HG03460 (cell line): Measurements from ENCODE around the gene GDPD3.

Source experiments
- ATAC-seq: cut with Tn5 transposase; IDR thresholded peaks from one replicate; pipeline ENCODE4 v1.9.1; 2021; ENCODE audit not compliant: unreplicated experiment

Gene GDPD3

DNA sequence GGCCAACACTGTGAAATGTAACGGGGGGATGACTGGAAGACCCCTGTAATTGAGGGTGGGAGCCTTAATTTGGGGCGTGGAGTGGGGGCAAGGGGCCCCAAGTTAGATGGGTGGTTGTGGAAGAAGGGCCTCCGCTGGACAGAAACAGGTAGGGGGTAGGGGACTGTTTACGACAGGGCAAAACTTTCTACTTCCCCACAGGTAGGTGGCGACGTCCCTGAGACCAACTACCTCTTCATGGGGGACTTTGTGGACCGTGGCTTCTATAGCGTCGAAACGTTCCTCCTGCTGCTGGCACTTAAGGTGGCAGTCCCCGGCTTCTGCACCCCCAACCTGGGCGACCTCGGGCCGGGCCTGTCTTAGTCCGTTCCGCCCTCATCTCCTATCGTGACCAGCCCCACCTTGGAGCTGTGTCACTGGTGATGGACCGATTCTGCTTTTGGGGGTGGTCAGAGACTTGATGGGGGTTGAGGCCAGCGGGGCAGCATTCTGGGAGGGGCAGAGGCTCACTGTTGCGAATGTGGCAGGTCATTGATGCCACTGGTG lies 30.7 kb downstream of the GDPD3 start:
- ATAC-seq = no peak

DNA sequence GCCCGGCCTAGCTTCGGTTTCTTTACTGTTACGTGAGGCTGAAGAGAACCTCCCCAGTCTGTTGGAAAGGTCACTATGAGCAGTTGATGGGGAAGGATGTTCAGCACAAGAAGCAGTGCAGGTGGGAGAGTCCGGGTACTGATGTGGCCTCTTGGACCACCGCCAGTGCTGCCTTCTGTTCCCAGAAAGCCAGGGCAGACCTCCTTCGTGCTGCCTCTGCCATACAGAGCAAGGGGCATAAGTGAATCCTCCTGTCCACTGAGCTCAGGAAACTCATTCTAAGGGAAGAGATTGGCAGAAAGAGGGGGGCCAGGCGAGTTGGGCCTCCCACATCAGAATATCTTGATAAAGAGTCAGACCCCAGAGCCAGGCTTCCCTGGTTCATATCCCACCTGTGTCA lies 33.9 kb downstream of the GDPD3 start:
- no peak for ATAC-seq

DNA sequence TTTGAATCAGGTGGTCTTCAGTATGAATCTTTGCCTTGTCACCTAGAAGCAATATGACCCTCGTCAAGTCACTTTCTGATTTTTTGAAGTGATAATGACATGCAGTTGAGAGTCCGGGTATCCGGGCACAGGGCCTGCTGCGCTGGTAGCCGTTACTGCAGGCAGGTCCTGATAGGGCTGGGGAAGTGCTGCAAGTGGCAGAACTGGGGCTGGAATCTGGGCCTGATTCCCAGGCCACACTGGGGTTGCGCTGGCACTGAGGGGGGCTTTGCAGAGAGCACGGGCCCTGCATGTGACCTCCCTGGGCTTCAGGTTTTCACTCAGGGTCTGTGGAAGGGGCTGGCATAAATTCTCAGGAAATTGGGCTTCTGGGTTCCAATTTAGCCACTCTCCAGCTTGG lies 34.6 kb downstream of the GDPD3 start:
- no peak for ATAC-seq

DNA sequence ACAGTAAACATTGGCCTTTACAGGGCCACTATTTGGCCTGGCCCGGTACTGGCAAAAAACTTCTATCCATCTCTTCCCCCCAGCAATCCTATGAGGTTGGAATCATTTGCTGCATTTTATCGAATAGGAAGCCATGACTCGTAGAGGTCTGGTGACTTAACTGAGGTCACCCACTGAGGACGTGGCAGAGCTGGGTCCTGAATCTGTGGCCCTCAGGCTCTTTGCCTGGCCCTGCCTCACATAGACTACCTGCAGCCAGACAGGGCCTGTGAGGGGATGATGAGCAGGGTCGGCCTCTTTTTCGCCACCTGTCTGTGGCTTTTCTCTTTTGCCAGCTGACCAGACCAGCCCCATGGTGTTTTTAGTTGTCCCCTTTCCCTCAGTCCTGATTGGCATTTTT lies 35.7 kb downstream of the GDPD3 start:
- ATAC-seq = no peak

DNA sequence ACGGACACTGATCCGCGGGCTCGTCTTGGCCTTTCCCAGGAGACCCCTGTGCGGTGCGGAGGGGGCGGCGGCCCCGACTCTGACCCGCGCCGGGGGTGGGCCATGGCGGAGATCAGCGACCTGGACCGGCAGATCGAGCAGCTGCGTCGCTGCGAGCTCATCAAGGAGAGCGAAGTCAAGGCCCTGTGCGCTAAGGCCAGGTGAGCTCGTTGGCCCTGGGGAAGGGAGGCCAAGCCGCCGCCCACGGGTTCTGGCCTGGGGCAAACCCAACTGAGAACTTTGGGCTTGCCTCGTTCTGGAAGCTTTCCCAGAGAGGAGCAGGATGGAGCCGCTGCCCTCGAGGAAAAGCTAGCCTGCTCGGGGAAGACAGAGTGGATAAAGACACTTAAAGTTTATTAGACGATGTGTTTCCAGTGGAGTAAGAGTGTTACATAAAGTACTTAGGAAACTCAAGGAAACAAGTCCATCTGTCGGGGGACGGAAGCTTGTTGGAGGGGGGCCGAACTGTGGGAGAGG lies 37.0 kb downstream of the GDPD3 start:
- peak; percentile 23 for ATAC-seq

DNA sequence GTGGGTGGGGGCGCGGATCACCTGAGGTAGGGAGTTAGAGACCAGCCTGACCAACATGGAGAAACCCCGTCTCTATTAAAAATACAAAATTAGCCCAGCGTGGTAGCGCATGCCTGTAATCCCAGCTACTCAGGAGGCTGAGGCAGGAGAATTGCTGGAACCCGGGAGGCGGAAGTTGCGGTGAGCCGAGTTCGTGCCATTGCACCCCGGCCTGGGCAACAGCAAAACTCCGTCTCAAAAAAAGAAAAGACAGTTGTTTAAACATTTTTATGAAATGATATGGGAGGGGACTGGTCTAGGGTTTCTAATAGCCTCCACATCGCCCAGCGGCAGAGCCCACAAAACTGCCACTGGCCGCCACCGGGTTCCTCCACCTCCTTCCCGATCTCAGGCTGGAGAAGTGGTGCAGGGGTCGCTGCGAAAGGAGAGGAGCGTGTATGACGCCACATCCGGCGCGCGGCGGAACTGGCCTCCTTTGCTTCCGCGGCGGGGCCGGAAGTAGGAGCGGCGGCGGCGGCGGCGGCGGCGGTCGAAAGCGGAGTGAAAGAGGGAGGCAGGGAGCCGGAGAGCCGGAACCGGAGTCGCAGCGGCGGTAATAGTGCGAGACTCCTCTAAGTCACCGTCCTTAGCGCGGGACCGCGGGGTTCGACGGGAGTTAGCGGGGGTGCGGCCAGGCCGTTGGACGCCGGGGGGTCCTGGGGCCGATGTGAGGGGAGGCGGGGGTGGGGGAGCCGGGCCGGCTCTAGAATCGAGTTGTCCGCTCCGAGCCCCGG lies 37.6 kb downstream of the GDPD3 start, which contains the start of gene PPP4C:
TSS of gene PPP4C (plus strand) at position 492 of the 773 bp plus-strand sequence. CDS start 384 bp downstream, outside the sequence.
- peak; percentile 64 for ATAC-seq

DNA sequence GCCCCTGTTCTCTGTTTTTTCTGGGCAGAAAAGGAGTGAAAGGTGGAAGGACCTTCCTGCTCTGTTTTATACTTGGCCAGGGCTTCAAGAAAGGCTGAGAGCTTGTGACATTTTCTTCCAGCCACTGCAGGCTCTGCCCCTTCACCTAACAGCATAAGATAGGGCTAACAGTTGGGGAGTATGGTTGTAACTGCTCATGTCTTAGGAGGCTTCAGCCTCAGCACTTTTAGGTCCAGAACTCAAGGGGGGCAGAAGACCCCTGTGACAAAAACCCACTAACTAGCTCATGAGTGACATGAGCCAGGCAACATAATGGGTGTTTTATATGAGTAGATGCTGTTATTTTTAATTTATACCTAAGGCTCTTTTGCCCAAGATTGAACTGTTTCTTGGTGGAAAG lies 42.8 kb downstream of the GDPD3 start:
- ATAC-seq = no peak

DNA sequence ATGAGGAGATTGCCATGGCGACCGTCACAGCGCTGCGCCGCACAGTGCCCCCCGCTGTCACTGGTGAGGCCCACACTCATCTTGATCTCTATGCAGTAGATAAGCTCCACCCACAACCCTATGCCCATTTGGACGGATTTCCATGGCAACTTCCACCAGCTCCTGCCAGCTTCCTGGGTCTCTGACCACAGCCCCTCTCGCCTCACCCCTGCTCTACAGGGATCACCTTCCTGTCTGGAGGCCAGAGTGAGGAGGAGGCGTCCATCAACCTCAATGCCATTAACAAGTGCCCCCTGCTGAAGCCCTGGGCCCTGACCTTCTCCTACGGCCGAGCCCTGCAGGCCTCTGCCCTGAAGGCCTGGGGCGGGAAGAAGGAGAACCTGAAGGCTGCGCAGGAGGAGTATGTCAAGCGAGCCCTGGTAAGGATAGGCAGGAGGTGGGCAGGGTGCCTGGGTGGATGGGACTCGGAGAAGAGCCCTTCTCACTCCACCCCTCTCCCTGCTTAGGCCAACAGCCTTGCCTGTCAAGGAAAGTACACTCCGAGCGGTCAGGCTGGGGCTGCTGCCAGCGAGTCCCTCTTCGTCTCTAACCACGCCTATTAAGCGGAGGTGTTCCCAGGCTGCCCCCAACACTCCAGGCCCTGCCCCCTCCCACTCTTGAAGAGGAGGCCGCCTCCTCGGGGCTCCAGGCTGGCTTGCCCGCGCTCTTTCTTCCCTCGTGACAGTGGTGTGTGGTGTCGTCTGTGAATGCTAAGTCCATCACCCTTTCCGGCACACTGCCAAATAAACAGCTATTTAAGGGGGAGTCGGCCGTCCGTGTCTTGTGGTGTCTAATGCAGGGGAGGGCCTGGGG lies 43.5 kb downstream of the GDPD3 start:
- ATAC-seq = no peak

DNA sequence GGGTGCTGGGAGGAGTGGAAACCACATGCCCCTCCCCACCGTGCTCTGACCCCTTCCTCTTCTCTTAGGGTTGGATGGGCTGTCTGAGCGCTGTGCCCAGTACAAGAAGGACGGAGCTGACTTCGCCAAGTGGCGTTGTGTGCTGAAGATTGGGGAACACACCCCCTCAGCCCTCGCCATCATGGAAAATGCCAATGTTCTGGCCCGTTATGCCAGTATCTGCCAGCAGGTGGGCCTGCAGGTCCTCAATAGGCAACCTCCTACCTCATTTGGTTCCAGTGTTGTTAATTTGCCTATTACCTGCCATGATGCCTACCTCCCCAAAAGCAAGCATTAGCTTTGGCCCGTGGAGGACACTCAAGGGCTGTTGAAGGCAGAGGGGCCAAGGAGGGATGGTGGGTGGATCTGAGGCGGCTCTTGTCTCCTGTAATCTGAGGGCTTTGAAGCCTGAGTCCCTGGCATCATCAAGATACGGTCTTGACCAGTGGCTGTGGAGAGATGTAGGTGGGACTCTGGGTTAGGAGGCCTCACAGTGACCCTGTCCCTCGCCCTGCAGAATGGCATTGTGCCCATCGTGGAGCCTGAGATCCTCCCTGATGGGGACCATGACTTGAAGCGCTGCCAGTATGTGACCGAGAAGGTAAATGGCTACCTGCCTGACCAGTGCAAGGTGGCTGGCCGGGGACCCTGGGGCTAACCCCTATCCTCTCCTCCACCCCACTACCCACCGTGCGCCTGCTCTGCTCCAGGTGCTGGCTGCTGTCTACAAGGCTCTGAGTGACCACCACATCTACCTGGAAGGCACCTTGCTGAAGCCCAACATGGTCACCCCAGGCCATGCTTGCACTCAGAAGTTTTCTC lies 44.4 kb downstream of the GDPD3 start:
- no peak for ATAC-seq

DNA sequence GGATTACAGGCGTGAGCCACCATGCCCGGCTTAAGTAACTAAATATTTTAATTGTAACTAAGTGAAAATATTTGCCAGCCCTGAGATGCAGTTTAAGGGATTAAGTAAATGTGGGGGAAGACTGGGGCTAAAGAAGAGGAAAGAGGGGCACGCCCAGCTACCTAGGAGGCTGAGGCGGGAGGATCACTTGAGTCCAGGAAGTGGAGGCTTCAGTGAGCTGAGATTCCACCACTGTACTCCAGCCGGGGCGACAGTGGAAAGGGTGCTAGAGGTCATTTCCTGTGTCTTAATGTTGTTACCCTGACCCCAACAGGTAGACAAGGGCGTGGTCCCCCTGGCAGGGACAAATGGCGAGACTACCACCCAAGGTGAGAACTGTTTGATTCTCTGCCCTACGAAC lies 45.0 kb downstream of the GDPD3 start:
- ATAC-seq = no peak

DNA sequence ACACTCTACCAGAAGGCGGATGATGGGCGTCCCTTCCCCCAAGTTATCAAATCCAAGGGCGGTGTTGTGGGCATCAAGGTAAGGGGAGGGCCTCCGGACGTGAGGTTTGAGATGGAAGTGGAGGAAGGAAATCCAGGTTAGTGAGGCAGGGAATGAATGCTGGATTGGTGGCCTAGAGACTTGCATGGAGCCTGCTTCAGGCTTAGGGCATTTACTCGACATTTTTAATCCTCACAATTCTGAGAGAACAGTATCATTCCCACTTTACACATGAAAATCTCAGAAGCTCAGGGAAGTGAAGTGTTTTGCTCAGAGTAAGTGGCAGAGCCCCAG lies 45.8 kb downstream of the GDPD3 start:
- no peak for ATAC-seq

DNA sequence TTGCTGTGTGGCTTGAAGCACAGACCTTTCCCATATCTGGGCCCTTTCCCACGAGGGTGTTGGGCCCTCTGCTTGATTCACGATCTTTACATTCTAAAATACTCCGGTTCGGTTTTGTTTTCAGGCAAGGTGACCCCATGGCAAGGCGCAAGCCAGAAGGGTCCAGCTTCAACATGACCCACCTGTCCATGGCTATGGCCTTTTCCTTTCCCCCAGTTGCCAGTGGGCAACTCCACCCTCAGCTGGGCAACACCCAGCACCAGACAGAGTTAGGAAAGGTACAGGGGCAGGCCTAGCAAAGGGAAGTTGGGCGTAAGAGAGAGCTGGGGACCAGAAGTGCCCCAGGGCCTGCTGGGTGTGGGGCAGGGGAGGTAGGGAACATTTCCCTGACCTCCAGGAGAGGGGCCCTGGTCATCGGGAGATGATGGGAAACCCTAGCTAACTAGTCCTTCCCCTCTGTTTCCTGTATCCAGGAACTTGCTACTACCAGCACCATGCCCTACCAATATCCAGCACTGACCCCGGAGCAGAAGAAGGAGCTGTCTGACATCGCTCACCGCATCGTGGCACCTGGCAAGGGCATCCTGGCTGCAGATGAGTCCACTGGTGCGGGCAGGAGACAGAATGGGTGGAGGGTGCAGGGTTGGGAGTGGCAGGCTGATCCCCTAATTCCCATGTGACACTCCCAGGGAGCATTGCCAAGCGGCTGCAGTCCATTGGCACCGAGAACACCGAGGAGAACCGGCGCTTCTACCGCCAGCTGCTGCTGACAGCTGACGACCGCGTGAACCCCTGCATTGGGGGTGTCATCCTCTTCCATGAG lies 46.4 kb downstream of the GDPD3 start:
- ATAC-seq = no peak

DNA sequence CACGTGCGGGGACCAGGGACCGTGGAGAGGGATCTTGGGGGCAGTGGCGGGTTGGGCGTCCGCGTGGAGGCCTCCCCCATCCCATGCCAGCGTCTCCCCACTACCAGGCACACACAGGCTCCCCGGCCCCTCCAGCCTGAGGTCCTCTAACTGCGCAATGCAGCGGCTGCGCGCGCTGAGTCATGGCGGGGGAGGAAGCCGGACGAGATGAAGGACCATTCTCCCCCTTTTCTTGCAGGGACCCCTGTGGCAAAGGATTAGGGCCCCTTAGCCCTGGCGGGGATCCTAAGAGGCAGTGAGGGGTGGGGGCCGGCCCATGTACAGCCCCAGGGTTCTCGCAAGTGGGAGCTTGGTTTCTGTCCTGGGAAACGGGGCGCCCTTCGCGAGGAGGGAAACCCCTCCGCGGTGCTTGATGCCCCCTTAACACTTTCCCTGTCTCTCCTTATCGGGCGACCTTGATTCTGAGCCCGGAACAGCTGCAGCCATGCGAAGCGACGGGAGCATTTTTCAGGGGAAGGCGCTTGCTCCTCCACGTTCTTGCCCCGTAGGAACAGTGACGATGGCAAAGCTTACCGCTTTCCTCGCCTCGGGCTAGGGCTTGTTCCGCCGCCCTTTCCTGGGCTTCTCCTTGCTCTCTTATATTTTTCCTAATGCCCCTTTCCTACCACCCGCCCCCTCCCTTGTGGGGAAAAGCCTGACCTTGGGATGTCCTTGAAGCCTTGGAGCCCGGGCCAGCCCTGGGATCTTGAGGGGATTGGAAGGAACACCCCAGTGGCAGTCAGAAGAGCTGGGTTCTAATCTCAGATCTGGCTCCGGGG lies 47.2 kb downstream of the GDPD3 start:
- ATAC-seq = no peak

DNA sequence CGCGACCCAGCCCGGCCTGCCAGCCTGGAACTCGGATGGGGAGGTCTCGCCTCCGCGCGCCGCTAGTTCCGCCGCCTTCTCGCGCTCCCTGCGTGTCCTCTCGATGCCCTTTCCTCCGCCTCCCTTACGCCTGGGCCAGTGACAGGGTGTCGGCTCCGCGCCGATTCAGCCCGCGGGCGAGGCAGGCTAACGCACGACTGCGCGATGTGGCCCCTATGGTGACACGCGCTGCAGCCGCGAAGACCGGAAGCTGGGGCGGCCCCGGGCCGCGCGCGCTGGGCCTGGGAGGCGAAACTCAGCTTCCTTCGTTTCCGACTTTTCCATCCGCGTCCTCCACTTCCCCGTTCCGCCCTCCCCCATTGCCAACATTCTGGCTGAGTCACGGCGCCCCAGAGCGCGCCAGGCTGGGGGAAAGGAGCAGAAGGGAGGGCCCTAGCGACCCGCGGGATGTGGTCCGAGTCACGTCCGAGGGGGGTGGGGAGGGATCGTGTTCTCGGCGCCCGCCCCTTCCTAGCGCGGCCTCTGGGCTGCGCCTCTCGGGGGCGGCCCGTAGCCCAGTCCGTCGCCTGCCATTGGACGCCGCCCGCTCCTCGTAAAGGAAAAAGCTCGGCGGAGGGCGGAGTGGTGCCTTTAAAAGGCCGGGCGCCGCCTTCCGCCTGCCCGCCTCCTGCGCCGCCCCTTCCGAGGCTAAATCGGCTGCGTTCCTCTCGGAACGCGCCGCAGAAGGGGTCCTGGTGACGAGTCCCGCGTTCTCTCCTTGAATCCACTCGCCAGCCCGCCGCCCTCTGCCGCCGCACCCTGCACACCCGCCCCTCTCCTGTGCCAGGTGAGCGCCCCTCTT lies 48.0 kb downstream of the GDPD3 start, which contains the start of gene ALDOA:
TSS of gene ALDOA (plus strand) at position 659 of the 841 bp plus-strand sequence. CDS start 1,138 bp downstream, outside the sequence.
- ATAC-seq = peak; percentile 71

DNA sequence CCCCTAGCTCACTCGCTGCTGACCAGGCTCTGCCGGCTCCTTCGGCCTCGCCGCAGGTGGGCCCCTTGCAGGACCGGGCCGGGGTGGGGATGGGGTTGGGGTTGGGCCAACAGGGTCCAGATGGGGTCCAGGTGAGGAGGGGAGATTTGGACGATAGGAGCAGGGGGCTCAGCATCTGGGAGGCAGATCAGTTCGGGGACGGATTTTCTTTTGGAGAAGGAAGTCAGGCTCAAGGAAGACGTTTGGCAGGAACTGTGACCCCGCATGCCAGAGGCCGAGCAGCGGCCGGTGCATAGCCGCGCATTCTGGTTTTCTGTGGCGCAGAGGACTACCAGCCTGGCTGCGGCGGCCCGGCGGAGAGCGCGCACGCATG lies 48.6 kb downstream of the GDPD3 start:
- no peak for ATAC-seq

DNA sequence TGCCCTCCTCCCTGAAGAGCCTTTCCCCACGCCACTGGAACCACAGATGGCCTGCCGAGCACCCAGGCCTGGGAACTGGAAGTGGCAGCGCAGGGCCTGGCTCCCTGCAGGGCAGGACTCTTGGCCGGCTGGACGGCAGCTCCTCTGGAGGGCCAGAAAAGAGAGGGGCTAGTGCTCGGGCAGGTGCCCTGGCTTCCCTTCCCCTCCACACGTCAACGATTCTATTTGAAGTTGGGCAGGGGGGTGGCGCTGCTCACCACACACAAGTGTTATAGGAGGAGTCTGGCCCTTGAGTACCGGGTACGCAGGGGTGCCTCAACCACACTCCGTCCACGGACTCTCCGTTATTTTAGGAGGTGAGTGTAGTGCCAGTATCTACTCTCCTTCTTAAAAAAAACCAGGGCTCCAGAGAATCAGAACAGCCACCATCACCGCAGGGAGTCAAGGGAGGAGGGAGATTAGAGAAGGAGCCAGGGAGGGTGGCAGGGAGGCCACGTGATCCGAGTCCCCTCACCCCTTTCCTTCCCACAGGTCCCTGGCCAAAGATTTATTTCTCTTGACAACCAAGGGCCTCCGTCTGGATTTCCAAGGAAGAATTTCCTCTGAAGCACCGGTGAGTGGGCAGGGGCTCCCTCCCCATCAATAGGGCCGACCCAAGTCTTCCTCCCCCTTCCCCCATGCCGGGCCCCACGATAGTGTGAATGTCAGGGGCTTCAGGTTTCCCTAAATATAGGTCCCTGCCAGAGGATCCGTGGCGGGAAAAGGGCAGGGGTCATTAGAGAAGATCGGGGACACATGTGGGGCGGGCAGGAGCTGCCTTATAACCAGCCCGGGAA lies 49.2 kb downstream of the GDPD3 start:
- ATAC-seq = peak; percentile 40

DNA sequence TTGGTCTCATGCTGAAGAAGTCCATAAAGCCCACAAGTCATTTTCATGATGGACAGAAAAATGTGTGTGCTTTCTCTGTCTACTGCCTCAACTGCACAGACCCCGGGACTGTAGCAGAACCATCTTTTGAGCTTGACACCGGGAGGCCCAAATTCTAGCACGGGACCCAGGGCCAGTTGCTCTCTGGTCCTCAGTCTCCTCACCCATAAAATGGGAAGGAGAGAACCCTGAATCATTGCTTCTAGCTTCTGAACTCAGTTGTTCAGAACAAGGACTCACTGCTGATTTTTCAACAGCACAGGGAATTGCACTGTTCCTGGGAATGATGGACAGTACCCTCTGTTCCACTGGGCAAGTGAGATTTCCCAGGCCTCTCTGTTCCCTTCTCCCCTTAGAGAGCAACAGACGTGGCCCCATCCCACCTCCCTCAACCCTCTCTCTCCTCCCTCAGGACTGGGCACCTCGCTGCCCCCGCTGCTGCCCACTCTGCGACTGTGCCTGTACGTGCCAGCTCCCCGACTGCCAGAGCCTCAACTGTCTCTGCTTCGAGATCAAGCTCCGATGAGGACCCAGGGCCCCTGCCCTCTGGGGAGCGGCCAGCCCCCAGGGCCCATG lies 50.0 kb downstream of the GDPD3 start:
- ATAC-seq = no peak
